ENCODE data around the gene SMARCD3.

DNA sequence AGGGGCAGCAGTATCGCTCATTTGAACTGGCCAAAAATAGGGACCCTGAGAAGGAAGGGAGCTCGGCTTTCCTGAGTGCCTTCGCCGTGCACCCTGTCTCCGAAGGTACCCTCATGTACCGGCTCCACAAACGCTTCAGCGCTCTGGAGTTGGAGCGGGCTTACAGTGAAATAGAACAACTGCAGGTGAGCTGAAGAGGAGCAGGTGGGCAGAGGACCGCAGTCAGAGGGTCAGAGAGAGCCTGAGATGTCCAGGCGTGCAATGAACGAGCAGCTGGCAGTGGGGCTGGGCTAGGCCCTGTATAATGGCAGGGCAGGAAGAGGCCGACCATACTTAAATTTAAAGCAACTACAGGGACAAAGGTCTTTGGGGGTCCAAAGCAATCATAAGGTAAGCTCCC is 12.1 kb downstream of the SMARCD3 start:
- TF ChIP-seq, protein P1, sequence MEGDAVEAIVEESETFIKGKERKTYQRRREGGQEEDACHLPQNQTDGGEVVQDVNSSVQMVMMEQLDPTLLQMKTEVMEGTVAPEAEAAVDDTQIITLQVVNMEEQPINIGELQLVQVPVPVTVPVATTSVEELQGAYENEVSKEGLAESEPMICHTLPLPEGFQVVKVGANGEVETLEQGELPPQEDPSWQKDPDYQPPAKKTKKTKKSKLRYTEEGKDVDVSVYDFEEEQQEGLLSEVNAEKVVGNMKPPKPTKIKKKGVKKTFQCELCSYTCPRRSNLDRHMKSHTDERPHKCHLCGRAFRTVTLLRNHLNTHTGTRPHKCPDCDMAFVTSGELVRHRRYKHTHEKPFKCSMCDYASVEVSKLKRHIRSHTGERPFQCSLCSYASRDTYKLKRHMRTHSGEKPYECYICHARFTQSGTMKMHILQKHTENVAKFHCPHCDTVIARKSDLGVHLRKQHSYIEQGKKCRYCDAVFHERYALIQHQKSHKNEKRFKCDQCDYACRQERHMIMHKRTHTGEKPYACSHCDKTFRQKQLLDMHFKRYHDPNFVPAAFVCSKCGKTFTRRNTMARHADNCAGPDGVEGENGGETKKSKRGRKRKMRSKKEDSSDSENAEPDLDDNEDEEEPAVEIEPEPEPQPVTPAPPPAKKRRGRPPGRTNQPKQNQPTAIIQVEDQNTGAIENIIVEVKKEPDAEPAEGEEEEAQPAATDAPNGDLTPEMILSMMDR (conservative IDR thresholded peaks at IDR 0.05; ENCODE audit: low read depth, low read length) = no peak
- TF ChIP-seq SMC3 (IDR thresholded peaks at IDR 0.05; ENCODE audit: low read depth, low read length) = no peak
- no peak for TF ChIP-seq FOS (IDR thresholded peaks at IDR 0.05; ENCODE audit: low read depth, low read length)
- TF ChIP-seq CEBPB (IDR thresholded peaks at IDR 0.05; ENCODE audit: low read depth, low read length) = no peak
- no peak for TF ChIP-seq POLR2A (IDR thresholded peaks at IDR 0.05; ENCODE audit: low read depth, low read length)
- no peak for TF ChIP-seq BHLHE40 (IDR thresholded peaks at IDR 0.05; ENCODE audit: low read depth, low read length)
